DND-41 (cell line): ENCODE measurements around the gene SHTN1.

ENCODE experiments used
- ATAC-seq: fragments of 200-7000 bp; cut with Tn5 transposase; 3 replicates; pipeline ENCODE4 v1.9.1; 2021; ENCODE audit warnings: low read depth; ENCODE audit not compliant: insufficient read depth
- DNase-seq: peaks from one replicate; pipeline ENCODE4 v3.0.0-alpha.2; 2020
- H2AFZ ChIP-seq: 2 replicates; pipeline ENCODE4 v1.6.0; 2012; ENCODE audit warnings: low read depth, low read length
- H3K27ac ChIP-seq: 2 replicates; pipeline ENCODE4 v1.5.1; 2012; ENCODE audit warnings: low read length, inconsistent platforms
- H3K27me3 ChIP-seq: fragments of 200-600 bp; sonication (generic); 2 replicates; pipeline ENCODE4 v1.6.0; 2012; ENCODE audit warnings: low read length, mild to moderate bottlenecking, inconsistent platforms; ENCODE audit not compliant: insufficient read depth, poor library complexity
- H3K36me3 ChIP-seq: 2 replicates; pipeline ENCODE4 v1.5.1; 2012; ENCODE audit warnings: low read length, inconsistent platforms; ENCODE audit not compliant: insufficient read depth
- H3K4me1 ChIP-seq: 2 replicates; pipeline ENCODE4 v1.5.1; 2012; ENCODE audit warnings: mild to moderate bottlenecking, low read length; ENCODE audit not compliant: insufficient read depth
- H3K4me2 ChIP-seq: 2 replicates; pipeline ENCODE4 v1.6.0; 2012; ENCODE audit warnings: mild to moderate bottlenecking, moderate library complexity, low read length, inconsistent platforms; ENCODE audit not compliant: insufficient read depth
- H3K4me3 ChIP-seq, 2 experiments: fragments of 200-600 bp in 1 of 2; shearing (Covaris generic) in 1 of 2; 2 replicates each; pipeline ENCODE4 v1.5.1; 2012 to 2016; ENCODE audit warnings: inconsistent platforms in 2 of 2, low read length in 2 of 2, mild to moderate bottlenecking in 2 of 2, low read depth in 1 of 2, moderate library complexity in 1 of 2
- H3K79me2 ChIP-seq: 2 replicates; pipeline ENCODE4 v1.6.0; 2012; ENCODE audit warnings: low read length, inconsistent platforms; ENCODE audit not compliant: insufficient read depth
- H3K9ac ChIP-seq: 2 replicates; pipeline ENCODE4 v1.6.0; 2012; ENCODE audit warnings: low read depth, mild to moderate bottlenecking, inconsistent platforms, low read length, moderate library complexity
- H3K9me3 ChIP-seq: 2 replicates; pipeline ENCODE4 v1.5.1; 2012; ENCODE audit warnings: low read length, moderate library complexity, mild to moderate bottlenecking, inconsistent platforms; ENCODE audit not compliant: insufficient read depth, severe bottlenecking
- H4K20me1 ChIP-seq: 2 replicates; pipeline ENCODE4 v1.6.0; 2012; ENCODE audit warnings: low read length; ENCODE audit not compliant: insufficient read depth
- EZH2 ChIP-seq: IDR thresholded peaks from 3 replicates; pipeline ENCODE4 v1.6.1; 2012; ENCODE audit warnings: borderline replicate concordance, low read depth, mild to moderate bottlenecking, moderate library complexity, low read length, inconsistent platforms; ENCODE audit not compliant: severe bottlenecking
- TF ChIP-seq, protein P1 (sequence below): IDR thresholded peaks from 2 replicates; pipeline ENCODE4 v1.5.1; 2012; ENCODE audit warnings: borderline replicate concordance, low read length, moderate library complexity, mild to moderate bottlenecking; ENCODE audit not compliant: poor library complexity, severe bottlenecking; ENCODE audit errors: extremely low read depth

SHTN1 gene

DNA sequence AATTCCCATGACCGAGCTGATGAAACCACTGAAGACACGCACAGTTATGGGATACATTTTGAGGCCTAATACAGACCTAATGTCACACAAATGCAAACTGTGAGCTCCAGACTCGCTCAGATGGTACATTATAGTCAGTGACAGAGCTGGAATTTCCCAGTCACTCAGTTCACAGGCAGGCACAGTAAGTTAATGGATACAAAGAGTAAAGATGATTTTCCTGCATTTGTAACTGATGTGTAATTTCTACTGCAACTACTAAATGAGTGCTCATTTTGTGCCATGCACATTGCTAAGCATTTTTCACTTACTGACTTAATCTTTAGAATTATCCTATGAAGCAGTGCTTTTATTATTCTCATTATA is 99.2 kb downstream of the SHTN1 start:
- DNase-seq (no peak), ATAC-seq (no peak)
- Histone ChIP-seq H3K36me3 (no peaks in the 10 kb centered on the region), H2AFZ (no peak overlapping the region), H3K9me3 (no peaks in the 10 kb centered on the region), H3K79me2 (no peaks in the 10 kb centered on the region), H3K4me3 (no peak overlapping the region), H3K4me2 (no peak overlapping the region), H3K27me3 (no peaks in the 10 kb centered on the region), H4K20me1 (no peaks in the 10 kb centered on the region), H3K27ac (no peak overlapping the region), H3K9ac (no peak overlapping the region), H3K4me1 (no peaks in the 10 kb centered on the region)
- no peak for TF ChIP-seq EZH2
- TF ChIP-seq, protein P1, sequence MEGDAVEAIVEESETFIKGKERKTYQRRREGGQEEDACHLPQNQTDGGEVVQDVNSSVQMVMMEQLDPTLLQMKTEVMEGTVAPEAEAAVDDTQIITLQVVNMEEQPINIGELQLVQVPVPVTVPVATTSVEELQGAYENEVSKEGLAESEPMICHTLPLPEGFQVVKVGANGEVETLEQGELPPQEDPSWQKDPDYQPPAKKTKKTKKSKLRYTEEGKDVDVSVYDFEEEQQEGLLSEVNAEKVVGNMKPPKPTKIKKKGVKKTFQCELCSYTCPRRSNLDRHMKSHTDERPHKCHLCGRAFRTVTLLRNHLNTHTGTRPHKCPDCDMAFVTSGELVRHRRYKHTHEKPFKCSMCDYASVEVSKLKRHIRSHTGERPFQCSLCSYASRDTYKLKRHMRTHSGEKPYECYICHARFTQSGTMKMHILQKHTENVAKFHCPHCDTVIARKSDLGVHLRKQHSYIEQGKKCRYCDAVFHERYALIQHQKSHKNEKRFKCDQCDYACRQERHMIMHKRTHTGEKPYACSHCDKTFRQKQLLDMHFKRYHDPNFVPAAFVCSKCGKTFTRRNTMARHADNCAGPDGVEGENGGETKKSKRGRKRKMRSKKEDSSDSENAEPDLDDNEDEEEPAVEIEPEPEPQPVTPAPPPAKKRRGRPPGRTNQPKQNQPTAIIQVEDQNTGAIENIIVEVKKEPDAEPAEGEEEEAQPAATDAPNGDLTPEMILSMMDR: no peak

DNA sequence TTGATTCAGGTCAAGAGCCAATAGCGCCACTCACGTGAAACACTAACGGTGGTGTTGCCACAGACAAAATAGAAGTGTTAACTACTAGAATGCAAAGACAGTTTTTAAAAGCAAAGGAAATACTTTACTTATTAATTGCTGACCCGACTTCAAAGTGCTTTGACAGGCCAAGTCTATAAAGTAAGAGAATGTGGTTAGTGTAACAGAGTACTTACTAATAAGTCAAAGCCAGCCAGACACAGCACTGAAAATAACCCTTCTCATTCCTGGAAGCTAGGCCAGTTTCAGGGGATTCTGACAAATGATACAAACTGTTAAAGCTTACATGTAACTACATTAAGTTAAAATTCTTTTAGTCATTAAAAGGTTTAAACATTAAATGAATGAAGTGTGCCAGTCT is 105.4 kb downstream of the SHTN1 start:
- Histone ChIP-seq H3K36me3 (no peaks in the 10 kb centered on the region), H3K4me1 (no peaks in the 10 kb centered on the region), H4K20me1 (no peaks in the 10 kb centered on the region), H3K27ac (no peak overlapping the region), H2AFZ (no peak overlapping the region), H3K9me3 (no peaks in the 10 kb centered on the region), H3K27me3 (no peaks in the 10 kb centered on the region), H3K4me2 (no peak overlapping the region), H3K9ac (no peak overlapping the region), H3K79me2 (no peaks in the 10 kb centered on the region), H3K4me3 (no peak overlapping the region)
- ATAC-seq (no peak), DNase-seq (no peak)
- no peak for TF ChIP-seq EZH2
- TF ChIP-seq, protein P1: no peak

DNA sequence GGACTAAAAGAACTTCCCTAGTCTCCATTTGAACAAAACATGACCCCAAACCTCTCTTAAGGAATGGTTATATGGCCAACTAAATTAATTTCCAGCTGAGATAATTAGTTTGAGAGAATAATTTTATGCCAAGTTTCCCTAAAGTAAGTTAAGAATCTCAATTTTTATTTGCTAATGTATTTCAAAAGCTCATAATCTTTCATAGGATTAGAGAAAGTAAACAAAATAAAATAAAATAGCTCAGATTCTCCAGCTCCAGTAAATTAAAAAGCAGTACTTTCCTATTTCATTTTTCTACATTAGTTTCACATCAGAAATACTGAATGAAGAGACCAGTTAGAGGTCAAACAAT is 111.3 kb downstream of the SHTN1 start:
- H3K9ac ChIP-seq: no peak overlapping the region
- H3K27ac ChIP-seq: no peak overlapping the region
- no peaks in the 10 kb centered on the region for H4K20me1 ChIP-seq
- H3K9me3 ChIP-seq: no peaks in the 10 kb centered on the region
- TF ChIP-seq, protein P1: no peak
- TF ChIP-seq EZH2: no peak
- no peaks in the 10 kb centered on the region for H3K4me1 ChIP-seq
- H3K36me3 ChIP-seq: no peaks in the 10 kb centered on the region
- no peaks in the 10 kb centered on the region for H3K79me2 ChIP-seq
- no peak for ATAC-seq
- no peak for DNase-seq
- peaks cover 12% of the 10 kb centered on the region for H3K27me3 ChIP-seq
- no peak overlapping the region for H2AFZ ChIP-seq
- H3K4me3 ChIP-seq: no peak overlapping the region
- H3K4me2 ChIP-seq: no peak overlapping the region
